Upper lobe of left lung (tissue), 4 donors: Measurements from ENCODE around the gene PLEKHB2.

ENCODE experiments used
- POLR2AphosphoS5 ChIP-seq, 2 donors: sonication (generic); formaldehyde crosslinking; IDR thresholded peaks; one replicate each; pipeline ENCODE4 v1.5.1; 2017; ENCODE audit warnings: antibody characterized with exemption in 2 of 2
- TF ChIP-seq, protein P1 (sequence below), 6 experiments: fragments of 450-650 bp in 4 of 6; fragments of 200-600 bp in 2 of 6; sonication (generic) in 2 of 6; IDR thresholded peaks; one replicate each; pipeline ENCODE4 v1.5.1; 2016 to 2019; ENCODE audit warnings: antibody characterized with exemption in 6 of 6

GRCh38 chr2:131132729-131133128, 27.6 kb downstream of the PLEKHB2 start:
- TF ChIP-seq POLR2AphosphoS5 (IDR thresholded peaks at IDR 0.05), result no peak
- TF ChIP-seq, protein P1, sequence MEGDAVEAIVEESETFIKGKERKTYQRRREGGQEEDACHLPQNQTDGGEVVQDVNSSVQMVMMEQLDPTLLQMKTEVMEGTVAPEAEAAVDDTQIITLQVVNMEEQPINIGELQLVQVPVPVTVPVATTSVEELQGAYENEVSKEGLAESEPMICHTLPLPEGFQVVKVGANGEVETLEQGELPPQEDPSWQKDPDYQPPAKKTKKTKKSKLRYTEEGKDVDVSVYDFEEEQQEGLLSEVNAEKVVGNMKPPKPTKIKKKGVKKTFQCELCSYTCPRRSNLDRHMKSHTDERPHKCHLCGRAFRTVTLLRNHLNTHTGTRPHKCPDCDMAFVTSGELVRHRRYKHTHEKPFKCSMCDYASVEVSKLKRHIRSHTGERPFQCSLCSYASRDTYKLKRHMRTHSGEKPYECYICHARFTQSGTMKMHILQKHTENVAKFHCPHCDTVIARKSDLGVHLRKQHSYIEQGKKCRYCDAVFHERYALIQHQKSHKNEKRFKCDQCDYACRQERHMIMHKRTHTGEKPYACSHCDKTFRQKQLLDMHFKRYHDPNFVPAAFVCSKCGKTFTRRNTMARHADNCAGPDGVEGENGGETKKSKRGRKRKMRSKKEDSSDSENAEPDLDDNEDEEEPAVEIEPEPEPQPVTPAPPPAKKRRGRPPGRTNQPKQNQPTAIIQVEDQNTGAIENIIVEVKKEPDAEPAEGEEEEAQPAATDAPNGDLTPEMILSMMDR (IDR thresholded peaks at IDR 0.05), result no peak
